B cell (primary cell): ENCODE results near the gene BSND. TPM values are rescaled to one million over a fixed set of nuclear protein-coding genes. Genes with fewer than 3 reads are reported as not detected.

Source experiments
- ATAC-seq: fragments of 200-7000 bp; cut with Tn5 transposase; one replicate; pipeline ENCODE4 v1.10.0; 2021; ENCODE audit warnings: low read depth, mild to moderate bottlenecking, moderate number of reproducible peaks, moderate library complexity
- CTCF ChIA-PET: fragments of 350-600 bp; sonication (Branson Sonifier 250); formaldehyde crosslinking; loops from one replicate; lab custom pipeline; 2021; ENCODE audit warnings: antibody characterized with exemption, inconsistent platforms; lab: Charles Lee
- POLR2A ChIA-PET: fragments of 350-600 bp; sonication (Branson Sonifier 250); formaldehyde crosslinking; loops from one replicate; lab custom pipeline; 2021; ENCODE audit warnings: antibody characterized with exemption; lab: Charles Lee
- DNase-seq: peaks from one replicate; pipeline ENCODE4 v3.0.0; 2013
- H2AFZ ChIP-seq: 2 replicates; pipeline ENCODE4 v1.6.1; 2012; ENCODE audit warnings: mild to moderate bottlenecking, low read depth, low read length; ENCODE audit not compliant: insufficient read depth, poor library complexity, severe bottlenecking
- H3K27ac ChIP-seq, 2 donors: 1 replicate in 1 of 2; 2 replicates in 1 of 2; pipeline ENCODE4 v1.5.1; 2012 to 2013; ENCODE audit warnings: low read length in 2 of 2, mild to moderate bottlenecking in 2 of 2, moderate library complexity in 1 of 2
- H3K27me3 ChIP-seq, 4 experiments: fragments of 200-600 bp in 1 of 4; sonication (generic) in 1 of 4; replicated peaks in 1 of 4; 1 replicate in 2 of 4; 2 replicates in 2 of 4; pipeline versions ENCODE4 v1.6.1 to v1.7.0; 2013 to 2016; ENCODE audit warnings: low read length in 3 of 4, mild to moderate bottlenecking in 2 of 4, mixed read lengths in 1 of 4, moderate library complexity in 1 of 4; ENCODE audit not compliant: insufficient read depth in 4 of 4, control insufficient read depth in 3 of 4; ENCODE audit errors: control extremely low read depth in 1 of 4
- H3K36me3 ChIP-seq, 2 experiments: replicated peaks in 1 of 2; 1 replicate in 1 of 2; 2 replicates in 1 of 2; pipeline versions ENCODE4 v1.6.1 to v1.7.1; 2013; ENCODE audit warnings: low read length in 1 of 2; ENCODE audit not compliant: insufficient read depth in 2 of 2, control insufficient read depth in 1 of 2; ENCODE audit errors: control extremely low read depth in 1 of 2, extremely low read depth in 1 of 2
- H3K4me1 ChIP-seq, 2 donors: fragments of 200-600 bp in 1 of 2; sonication (generic) in 1 of 2; 1 replicate in 1 of 2; 2 replicates in 1 of 2; pipeline versions ENCODE4 v1.5.1 to v1.6.1; 2013 to 2017; ENCODE audit warnings: low read length in 2 of 2; ENCODE audit not compliant: control insufficient read depth in 2 of 2, insufficient read depth in 2 of 2
- H3K4me2 ChIP-seq: replicated peaks from 2 replicates; pipeline ENCODE3; 2012; ENCODE audit warnings: mild to moderate bottlenecking, low read depth, low read length; ENCODE audit not compliant: poor library complexity, severe bottlenecking
- H3K4me3 ChIP-seq, 5 experiments: fragments of 200-600 bp in 1 of 5; sonication (generic) in 1 of 5; 1 replicate in 3 of 5; 2 replicates in 2 of 5; pipeline versions ENCODE4 v1.5.1 to v1.7.0; 2011 to 2016; ENCODE audit warnings: low read length in 4 of 5, mild to moderate bottlenecking in 4 of 5, low read depth in 2 of 5, control low read depth in 1 of 5, moderate library complexity in 1 of 5; ENCODE audit not compliant: insufficient read depth in 1 of 5; ENCODE audit errors: control extremely low read depth in 1 of 5, extremely low read depth in 1 of 5
- H3K79me2 ChIP-seq: fragments of 200-600 bp; sonication (generic); one replicate; pipeline ENCODE4 v1.6.0; 2016; ENCODE audit warnings: low read length; ENCODE audit not compliant: control insufficient read depth, insufficient read depth
- H3K9ac ChIP-seq: fragments of 200-600 bp; sonication (generic); 2 replicates; pipeline ENCODE4 v1.6.1; 2017; ENCODE audit warnings: mild to moderate bottlenecking, low read length, moderate library complexity
- H3K9me3 ChIP-seq, 3 donors: one replicate each; pipeline versions ENCODE4 v1.6.1 to v1.7.1; 2013; ENCODE audit warnings: low read length in 2 of 3; ENCODE audit not compliant: control insufficient read depth in 2 of 3, insufficient read depth in 1 of 3; ENCODE audit errors: control extremely low read depth in 1 of 3
- H4K20me1 ChIP-seq: 2 replicates; pipeline ENCODE4 v1.6.0; 2012; ENCODE audit warnings: mild to moderate bottlenecking, low read length; ENCODE audit not compliant: insufficient read depth, control insufficient read depth, poor library complexity, severe bottlenecking
- H3K27ac Mint-ChIP-seq: one replicate; pipeline ENCODE4 v1.8.0; 2021; ENCODE audit warnings: mixed read lengths
- H3K27me3 Mint-ChIP-seq: one replicate; pipeline ENCODE4 v1.8.0; 2021; ENCODE audit warnings: mixed read lengths
- H3K4me1 Mint-ChIP-seq: one replicate; pipeline ENCODE4 v1.8.0; 2021; ENCODE audit warnings: mixed read lengths
- H3K4me3 Mint-ChIP-seq: one replicate; pipeline ENCODE4 v1.8.0; 2021; ENCODE audit warnings: mixed read lengths
- H3K9me3 Mint-ChIP-seq: one replicate; pipeline ENCODE4 v1.8.0; 2022; ENCODE audit warnings: mixed read lengths; ENCODE audit not compliant: insufficient read depth
- EZH2 ChIP-seq: IDR thresholded peaks from 2 replicates; pipeline ENCODE4 v1.6.1; 2012; ENCODE audit warnings: borderline replicate concordance, low read depth, mild to moderate bottlenecking, moderate library complexity, low read length; ENCODE audit not compliant: insufficient read depth, poor library complexity, severe bottlenecking
- WGBS: methylation state at CpG from one replicate; pipeline ENCODE4 v1.1.5; 2013; ENCODE audit warnings: missing lambda C conversion rate; ENCODE audit not compliant: insufficient coverage; 5-methylcytosine and 5-hydroxymethylcytosine counted together
- intact Hi-C: fragments of 100-400 bp; cut with micrococcal nuclease; formaldehyde crosslinking; loops from one replicate; pipeline ENCODE4 v1.10.0; 2022
- polyA plus RNA-seq: library from polyadenylated mRNA; depleted of rRNA; stranded (reverse); fragments of >200 nt; gene quantifications from 2 replicates; pipeline ENCODE4 v1.2.3, GENCODE V29; 2012
- total RNA-seq, 2 donors: library from RNA; stranded (reverse); fragments of 120-200 nt in 1 of 2; gene quantifications; 1 replicate in 1 of 2; 2 replicates in 1 of 2; pipeline versions ENCODE4 v1.2.3 to v1.2.4, GENCODE V29; 2013 to 2022
- TF ChIP-seq, protein P1 (sequence below): fragments of 200-600 bp; IDR thresholded peaks from one replicate; pipeline ENCODE4 v1.8.0; 2022; ENCODE audit warnings: antibody characterized with exemption, mild to moderate bottlenecking

Gene BSND
- total and polyA plus RNA-seq, 2 donors (not counting 1 experiment from before 2014, with no cell fraction given): not detected

DNA sequence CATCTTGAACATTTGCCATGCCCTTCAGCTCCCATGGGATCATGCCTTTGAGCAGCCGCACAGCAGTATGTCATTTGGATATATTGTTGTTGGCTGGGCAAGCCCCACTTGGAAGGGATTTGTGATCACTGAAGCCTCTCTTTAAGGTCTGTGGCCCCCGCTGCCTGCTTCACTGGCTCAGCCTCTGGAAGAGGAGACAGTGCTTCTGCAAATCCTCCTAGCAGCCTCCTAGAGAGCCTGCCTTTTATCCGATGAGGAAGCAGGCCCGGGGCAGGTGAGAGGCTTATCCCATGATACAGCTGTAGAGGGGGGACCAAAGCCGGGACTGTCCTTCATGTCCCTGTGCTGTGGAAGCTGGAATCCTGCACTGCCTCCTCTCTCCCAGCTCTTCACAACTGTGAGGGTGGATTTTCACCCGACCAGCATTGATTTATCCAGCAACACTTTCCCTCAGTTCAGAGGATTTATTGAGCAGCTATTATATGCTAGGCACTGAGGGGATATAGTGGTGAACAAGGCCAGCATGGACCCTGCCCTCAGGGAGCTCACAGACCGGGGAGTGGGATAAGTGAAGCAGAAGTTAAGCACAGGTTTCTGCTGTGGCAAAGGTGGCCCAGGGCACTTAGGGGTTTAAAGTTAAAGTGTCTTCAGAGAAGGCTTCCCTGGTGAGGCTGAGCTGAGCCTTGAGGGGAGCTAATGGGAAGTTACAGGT is 14.4 kb upstream of the BSND start:
- ChIA-PET CTCF (interaction anchor here (1.4 kb wide), 1 partner anchor 12 kb away, joined by 5 read pairs; no protein-coding TSS in a partner anchor), POLR2A (no interaction called here)
- Histone ChIP-seq H3K27me3 (peaks cover 0 to 14% (median 3%) of the 10 kb centered on the region in 4 experiments), H4K20me1 (no peaks in the 10 kb centered on the region), H3K4me3 (no peak overlapping the region), H3K36me3 (no peaks in the 10 kb centered on the region), H3K9me3 (no peaks in the 10 kb centered on the region), H3K9ac (no peak overlapping the region), H3K4me1 (no peaks in the 10 kb centered on the region), H3K79me2 (no peaks in the 10 kb centered on the region), H3K4me2 (no peak overlapping the region), H2AFZ (no peak overlapping the region), H3K27ac (no peak overlapping the region)
- no peak for ATAC-seq
- Mint-ChIP-seq H3K27ac (no peak overlapping the region), H3K9me3 (no peaks in the 10 kb centered on the region), H3K4me1 (no peaks in the 10 kb centered on the region), H3K27me3 (peaks cover 31% of the 10 kb centered on the region), H3K4me3 (no peak overlapping the region)
- intact Hi-C loops: no loop called here
- DNase-seq: no peak
- 91% methylated on average over 6 of the region's 7 CpGs for WGBS
- no peak for TF ChIP-seq EZH2
- TF ChIP-seq, protein P1, sequence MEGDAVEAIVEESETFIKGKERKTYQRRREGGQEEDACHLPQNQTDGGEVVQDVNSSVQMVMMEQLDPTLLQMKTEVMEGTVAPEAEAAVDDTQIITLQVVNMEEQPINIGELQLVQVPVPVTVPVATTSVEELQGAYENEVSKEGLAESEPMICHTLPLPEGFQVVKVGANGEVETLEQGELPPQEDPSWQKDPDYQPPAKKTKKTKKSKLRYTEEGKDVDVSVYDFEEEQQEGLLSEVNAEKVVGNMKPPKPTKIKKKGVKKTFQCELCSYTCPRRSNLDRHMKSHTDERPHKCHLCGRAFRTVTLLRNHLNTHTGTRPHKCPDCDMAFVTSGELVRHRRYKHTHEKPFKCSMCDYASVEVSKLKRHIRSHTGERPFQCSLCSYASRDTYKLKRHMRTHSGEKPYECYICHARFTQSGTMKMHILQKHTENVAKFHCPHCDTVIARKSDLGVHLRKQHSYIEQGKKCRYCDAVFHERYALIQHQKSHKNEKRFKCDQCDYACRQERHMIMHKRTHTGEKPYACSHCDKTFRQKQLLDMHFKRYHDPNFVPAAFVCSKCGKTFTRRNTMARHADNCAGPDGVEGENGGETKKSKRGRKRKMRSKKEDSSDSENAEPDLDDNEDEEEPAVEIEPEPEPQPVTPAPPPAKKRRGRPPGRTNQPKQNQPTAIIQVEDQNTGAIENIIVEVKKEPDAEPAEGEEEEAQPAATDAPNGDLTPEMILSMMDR: no peak

DNA sequence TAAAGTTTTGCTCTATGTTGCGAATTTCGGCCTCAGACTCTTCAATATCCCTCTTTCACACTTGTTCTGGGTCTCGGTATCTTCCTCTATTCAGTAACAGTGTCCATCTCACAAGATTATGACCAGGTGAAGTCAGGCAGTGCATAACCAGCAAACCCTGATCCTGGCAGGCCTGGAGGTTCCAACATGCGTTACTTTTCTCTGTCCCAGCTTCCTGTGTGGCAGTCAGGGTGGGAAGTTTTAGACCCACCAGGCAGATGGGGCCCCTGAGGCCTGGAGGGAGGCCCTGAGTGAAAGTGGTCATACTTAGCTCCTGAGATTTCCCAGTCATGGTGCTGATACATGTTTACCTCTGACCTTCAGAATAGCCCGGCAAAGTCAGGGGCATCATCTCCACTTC is 13.2 kb upstream of the BSND start:
- peaks cover 0 to 11% (median 1%) of the 10 kb centered on the region in 4 experiments for H3K27me3 ChIP-seq
- 86% methylated on average over 5 of the region's 5 CpGs for WGBS
- DNase-seq (no peak), ATAC-seq (no peak)
- H3K4me1 ChIP-seq: no peaks in the 10 kb centered on the region
- ChIA-PET POLR2A (no interaction called here), CTCF (no interaction called here)
- peaks cover 26% of the 10 kb centered on the region for H3K27me3 Mint-ChIP-seq
- H3K4me3 ChIP-seq: no peak overlapping the region
- H3K4me3 Mint-ChIP-seq: no peak overlapping the region
- no peaks in the 10 kb centered on the region for H3K36me3 ChIP-seq
- no peaks in the 10 kb centered on the region for H4K20me1 ChIP-seq
- no peak overlapping the region for H2AFZ ChIP-seq
- TF ChIP-seq, protein P1: no peak
- no peak for TF ChIP-seq EZH2
- no peak overlapping the region for H3K27ac Mint-ChIP-seq
- intact Hi-C loops: no loop called here
- H3K4me1 Mint-ChIP-seq: no peaks in the 10 kb centered on the region
- no peak overlapping the region for H3K27ac ChIP-seq
- no peak overlapping the region for H3K4me2 ChIP-seq
- H3K9ac ChIP-seq: no peak overlapping the region
- no peaks in the 10 kb centered on the region for H3K9me3 Mint-ChIP-seq
- no peaks in the 10 kb centered on the region for H3K9me3 ChIP-seq
- no peaks in the 10 kb centered on the region for H3K79me2 ChIP-seq
